Cardiac muscle cell (in vitro differentiated cells and primary cell): ENCODE measurements around the gene LDB3. TPM values are rescaled to one million over a fixed set of nuclear protein-coding genes. Genes with fewer than 3 reads are reported as not detected.

Source experiments
- DNase-seq, 2 donors: peaks; one replicate each; pipeline versions ENCODE4 v3.0.0 to v3.0.0-alpha.2; 2010 to 2017; ENCODE audit warnings: low read depth in 1 of 2, low spot score in 1 of 2
- H3K27ac ChIP-seq: fragments of 200-600 bp; sonication (generic); 2 replicates; pipeline ENCODE4 v1.5.1; 2016
- H3K27me3 ChIP-seq: fragments of 200-600 bp; sonication (generic); 2 replicates; pipeline ENCODE4 v1.6.0; 2016; ENCODE audit warnings: control low read depth
- H3K36me3 ChIP-seq: fragments of 200-600 bp; sonication (generic); 2 replicates; pipeline ENCODE4 v1.5.1; 2016; ENCODE audit warnings: control low read depth
- H3K4me1 ChIP-seq: fragments of 200-600 bp; sonication (generic); 2 replicates; pipeline ENCODE4 v1.8.1; 2017; ENCODE audit warnings: low read depth, mild to moderate bottlenecking, mixed run types
- H3K4me3 ChIP-seq: fragments of 200-600 bp; sonication (generic); 2 replicates; pipeline ENCODE4 v1.5.1; 2016; ENCODE audit warnings: mild to moderate bottlenecking
- H3K9me3 ChIP-seq: fragments of 200-600 bp; sonication (generic); 2 replicates; pipeline ENCODE4 v1.5.1; 2017; ENCODE audit warnings: low read depth, mild to moderate bottlenecking, control low read depth
- CTCF ChIP-seq: IDR thresholded peaks from 2 replicates; pipeline ENCODE4 v1.5.1; 2012; ENCODE audit warnings: low read depth, mild to moderate bottlenecking, low read length
- polyA plus RNA-seq: library from polyadenylated mRNA; unstranded; fragments of >200 nt; fragmentation: Nextera tagmentation; extraction: Ambion mirVana; gene quantifications from 2 replicates; pipeline ENCODE4 v1.2.1, GENCODE V29; 2016
- total RNA-seq: library from RNA; depleted of rRNA; stranded (reverse); fragments of >200 nt; gene quantifications from 2 replicates; pipeline ENCODE4 v1.2.3, GENCODE V29; 2016

LDB3 gene
- total and polyA plus RNA-seq, 2 experiments from 2014 or later, result 213 to 317 TPM

GRCh38 chr10:86749854-86750253, 81.5 kb downstream of the LDB3 start:
- Histone ChIP-seq H3K4me1 (peaks cover 24% of the 10 kb centered on the region), H3K9me3 (no peaks in the 10 kb centered on the region), H3K27me3 (no peaks in the 10 kb centered on the region), H3K36me3 (no peaks in the 10 kb centered on the region), H3K27ac (no peak overlapping the region), H3K4me3 (no peak overlapping the region)
- DNase-seq, result no peak
- no peak for TF ChIP-seq CTCF

GRCh38 chr10:86751477-86751876, 83.2 kb downstream of the LDB3 start:
- H3K9me3 ChIP-seq, result no peaks in the 10 kb centered on the region
- DNase-seq, result no peak
- TF ChIP-seq CTCF, result no peak
- H3K4me3 ChIP-seq, result no peak overlapping the region
- no peak overlapping the region for H3K27ac ChIP-seq
- no peaks in the 10 kb centered on the region for H3K36me3 ChIP-seq
- no peaks in the 10 kb centered on the region for H3K27me3 ChIP-seq
- H3K4me1 ChIP-seq, result peaks cover 29% of the 10 kb centered on the region

- Histone ChIP-seq H3K27ac (peak overlapping the region; percentile 100), H3K4me3 (no peak overlapping the region), H3K27me3 (no peaks in the 10 kb centered on the region), H3K4me1 (peaks cover 29% of the 10 kb centered on the region), H3K9me3 (no peaks in the 10 kb centered on the region), H3K36me3 (no peaks in the 10 kb centered on the region)
- DNase-seq, result peak in 1 of 2 donors; percentile 11
- TF ChIP-seq CTCF, result no peak
Measured at GRCh38 chr10:86752311-86752710, 84.0 kb downstream of the LDB3 start.

- no peaks in the 10 kb centered on the region for H3K36me3 ChIP-seq
- TF ChIP-seq CTCF, result no peak
- H3K4me3 ChIP-seq, result no peak overlapping the region
- H3K27me3 ChIP-seq, result no peaks in the 10 kb centered on the region
- peak overlapping the region; percentile 100 for H3K27ac ChIP-seq
- no peaks in the 10 kb centered on the region for H3K9me3 ChIP-seq
- DNase-seq, result no peak
- H3K4me1 ChIP-seq, result peaks cover 29% of the 10 kb centered on the region
Measured at GRCh38 chr10:86753051-86753450, 84.7 kb downstream of the LDB3 start.

GRCh38 chr10:86753638-86754434, 85.5 kb downstream of the LDB3 start:
- DNase-seq, result peak in 1 of 2 donors; percentile 72
- no peaks in the 10 kb centered on the region for H3K36me3 ChIP-seq
- TF ChIP-seq CTCF, result no peak
- no peak overlapping the region for H3K4me3 ChIP-seq
- no peaks in the 10 kb centered on the region for H3K27me3 ChIP-seq
- H3K9me3 ChIP-seq, result no peaks in the 10 kb centered on the region
- H3K27ac ChIP-seq, result peak overlapping the region; percentile 100
- H3K4me1 ChIP-seq, result peaks cover 29% of the 10 kb centered on the region
